Activated CD4-positive, alpha-beta T cell treated with anti-CD3 and anti-CD28 coated beads, Interleukin-2, amount 50 U/mL, for 1 hour (primary cell): ENCODE data around the gene FNDC3B.

ENCODE experiments used
- DNase-seq: peaks from one replicate; pipeline ENCODE4 v3.0.0-alpha.2; 2020

The FNDC3B gene

GRCh38 chr3:172155897-172156585 is 116.7 kb downstream of the FNDC3B start:
- no peak for DNase-seq

GRCh38 chr3:172156586-172156955 is 117.2 kb downstream of the FNDC3B start:
- DNase-seq = no peak

GRCh38 chr3:172157564-172158258 is 118.3 kb downstream of the FNDC3B start:
- DNase-seq = no peak

GRCh38 chr3:172158741-172159140 is 119.4 kb downstream of the FNDC3B start:
- DNase-seq = no peak

GRCh38 chr3:172159376-172159775 is 120.0 kb downstream of the FNDC3B start:
- DNase-seq = no peak

- no peak for DNase-seq
Measured at GRCh38 chr3:172159962-172160538, 120.7 kb downstream of the FNDC3B start.

- DNase-seq = no peak
Measured at GRCh38 chr3:172161133-172161789, 121.9 kb downstream of the FNDC3B start.

- DNase-seq = no peak
Measured at GRCh38 chr3:172161959-172162358, 122.6 kb downstream of the FNDC3B start.

GRCh38 chr3:172163320-172163719 is 123.9 kb downstream of the FNDC3B start:
- DNase-seq = no peak

GRCh38 chr3:172164620-172165362 is 125.4 kb downstream of the FNDC3B start:
- no peak for DNase-seq

GRCh38 chr3:172166261-172166660 is 126.9 kb downstream of the FNDC3B start:
- no peak for DNase-seq

- no peak for DNase-seq
Measured at GRCh38 chr3:172166890-172167289, 127.5 kb downstream of the FNDC3B start.

- DNase-seq = no peak
Measured at GRCh38 chr3:172167892-172168648, 128.7 kb downstream of the FNDC3B start.

GRCh38 chr3:172170073-172170709 is 130.8 kb downstream of the FNDC3B start:
- no peak for DNase-seq

GRCh38 chr3:172170841-172171240 is 131.5 kb downstream of the FNDC3B start:
- no peak for DNase-seq

- no peak for DNase-seq
Measured at GRCh38 chr3:172171396-172172075, 132.2 kb downstream of the FNDC3B start.

GRCh38 chr3:172173316-172174254 is 134.2 kb downstream of the FNDC3B start:
- no peak for DNase-seq

GRCh38 chr3:172174513-172175253 is 135.3 kb downstream of the FNDC3B start:
- DNase-seq = no peak

- DNase-seq = no peak
Measured at GRCh38 chr3:172175254-172175599, 135.8 kb downstream of the FNDC3B start.
